K562 (cell line): ENCODE data around the gene NMNAT2. TPM values are rescaled to one million over a fixed set of nuclear protein-coding genes. Genes with fewer than 3 reads are reported as not detected.

Experiments used
- ATAC-seq: fragments of 200-7000 bp; cut with Tn5 transposase; 3 replicates; pipeline ENCODE4 v1.9.1; 2020; ENCODE audit warnings: moderate library complexity
- BruUV-seq: library from RNA; stranded (reverse); fragments of 400-500 nt; replicated peaks from 2 replicates; lab custom pipeline; 2021; lab: Mats Ljungman, UMichigan
- CTCF ChIA-PET: fragments of 300-600 bp; formaldehyde crosslinking; extraction: SDS; loops from one replicate; lab custom pipeline; 2021; ENCODE audit warnings: low intra/inter-chr PET ratio; lab: Yijun Ruan, JAX
- POLR2A ChIA-PET: fragments of 300-600, 350-650 bp; sonication (Branson Sonifier 250); formaldehyde crosslinking; extraction: SDS; loops from one replicate; lab custom pipeline; 2021; ENCODE audit warnings: antibody characterized with exemption, inconsistent platforms; lab: Yijun Ruan, JAX
- DNase-seq, 4 experiments: peaks; one replicate each; pipeline versions ENCODE4 v3.0.0 to v3.0.0-alpha.2; 2011 to 2018; ENCODE audit warnings: low spot score in 3 of 4, mixed read lengths in 3 of 4; ENCODE audit errors: extremely low read depth in 1 of 4
- FAIRE-seq: peaks from 2 replicates; lab custom pipeline; 2011; peaks lifted over from hg19 to GRCh38; lab: Jason Lieb, UNC
- H2AFZ ChIP-seq: 2 replicates; pipeline ENCODE4 v1.6.0; 2011; ENCODE audit warnings: low read depth, low read length, control low read depth, inconsistent platforms
- H3K27ac ChIP-seq: fragments of 200-600 bp; 3 replicates; pipeline ENCODE4 v1.8.0; 2011; ENCODE audit warnings: low read depth, mild to moderate bottlenecking, control low read depth, inconsistent platforms, low read length, moderate library complexity, mixed read lengths; ENCODE audit errors: extremely low read depth
- H3K27me3 ChIP-seq, 2 experiments: fragments of 300-600 bp in 1 of 2; 2 replicates in 1 of 2; 3 replicates in 1 of 2; pipeline versions ENCODE4 v1.6.0 to v1.8.0; 2011; ENCODE audit warnings: inconsistent platforms in 2 of 2, low read length in 2 of 2, mild to moderate bottlenecking in 1 of 2, mixed read lengths in 1 of 2, moderate library complexity in 1 of 2; ENCODE audit not compliant: control insufficient read depth in 2 of 2, insufficient read depth in 2 of 2
- H3K36me3 ChIP-seq: fragments of 300-600 bp; 3 replicates; pipeline ENCODE4 v1.8.0; 2011; ENCODE audit warnings: mild to moderate bottlenecking, low read length, inconsistent platforms; ENCODE audit not compliant: control insufficient read depth, insufficient read depth
- H3K4me1 ChIP-seq, 2 experiments: fragments of 200-600 bp in 1 of 2; replicated peaks in 1 of 2; 2 replicates in 1 of 2; 3 replicates in 1 of 2; pipeline versions ENCODE4 v1.5.1 to v1.8.0; 2011; ENCODE audit warnings: inconsistent platforms in 2 of 2, low read length in 2 of 2, mild to moderate bottlenecking in 1 of 2, mixed read lengths in 1 of 2, moderate library complexity in 1 of 2; ENCODE audit not compliant: control insufficient read depth in 2 of 2, insufficient read depth in 2 of 2
- H3K4me2 ChIP-seq: 2 replicates; pipeline ENCODE4 v1.6.1; 2011; ENCODE audit warnings: low read length, control low read depth, inconsistent platforms, mixed read lengths; ENCODE audit not compliant: insufficient read depth
- H3K4me3 ChIP-seq: fragments of 200-600 bp; sonication (generic), shearing (Covaris generic); 2 replicates; pipeline ENCODE4 v1.5.1; 2016; ENCODE audit warnings: control low read depth, inconsistent platforms
- H3K79me2 ChIP-seq: fragments of 200-600 bp; 3 replicates; pipeline ENCODE4 v1.8.0; 2011; ENCODE audit warnings: low read length, inconsistent platforms; ENCODE audit not compliant: control insufficient read depth, insufficient read depth
- H3K9ac ChIP-seq, 2 experiments: 2 replicates each; pipeline versions ENCODE4 v1.6.0 to v1.6.1; 2011; ENCODE audit warnings: low read depth in 2 of 2, low read length in 2 of 2, control low read depth in 1 of 2, inconsistent platforms in 1 of 2, mild to moderate bottlenecking in 1 of 2, mixed read lengths in 1 of 2; ENCODE audit not compliant: insufficient read depth in 1 of 2
- H3K9me1 ChIP-seq: one replicate; pipeline ENCODE4 v1.6.0; 2011; ENCODE audit warnings: inconsistent platforms, mild to moderate bottlenecking, low read length, moderate library complexity; ENCODE audit not compliant: control insufficient read depth, insufficient read depth
- H3K9me3 ChIP-seq: replicated peaks from 2 replicates; pipeline ENCODE4 v1.5.1; 2011; ENCODE audit warnings: low read depth, low read length, inconsistent platforms; ENCODE audit not compliant: control insufficient read depth, insufficient read depth
- H4K20me1 ChIP-seq: replicated peaks from 2 replicates; pipeline ENCODE4 v1.6.1; 2011; ENCODE audit warnings: low read length, inconsistent platforms, mixed read lengths; ENCODE audit not compliant: control insufficient read depth, insufficient read depth
- EP300 ChIP-seq: IDR thresholded peaks from 2 replicates; pipeline ENCODE4 v1.6.1; 2012; ENCODE audit warnings: low read length, improper control_type of control experiment
- HDGF ChIP-seq: fragments of 450-650 bp; IDR thresholded peaks from 2 replicates; pipeline ENCODE4 v1.6.1; 2016
- HNRNPUL1 ChIP-seq: fragments of 200-400 bp; formaldehyde crosslinking; IDR thresholded peaks from 2 replicates; pipeline ENCODE4 v1.6.1; 2017; ENCODE audit warnings: low read length
- NEUROD1 ChIP-seq: fragments of 150-350 bp; IDR thresholded peaks from 2 replicates; pipeline ENCODE4 v1.6.1; 2014; ENCODE audit warnings: borderline replicate concordance, low read length, low read depth; ENCODE audit not compliant: partially characterized antibody
- OTX1 ChIP-seq: fragments of 450-650 bp; formaldehyde crosslinking; IDR thresholded peaks from 2 replicates; pipeline ENCODE4 v1.4.0; 2022; ENCODE audit warnings: mild to moderate bottlenecking
- RAD21 ChIP-seq, 2 experiments: fragments of 250-450 bp in 1 of 2; fragments of 450-650 bp in 1 of 2; sonication (Bioruptor Pico) in 1 of 2; formaldehyde crosslinking in 1 of 2; IDR thresholded peaks in 1 of 2; conservative IDR thresholded peaks in 1 of 2; 2 replicates each; pipeline versions ENCODE4 v1.4.0 to v1.8.0; 2020 to 2022; ENCODE audit warnings: mild to moderate bottlenecking in 2 of 2, moderate library complexity in 1 of 2
- RBBP5 ChIP-seq: fragments of 200-600 bp; sonication (generic); IDR thresholded peaks from 2 replicates; pipeline ENCODE4 v1.6.1; 2012; ENCODE audit warnings: borderline replicate concordance, mild to moderate bottlenecking, low read length, control low read depth, inconsistent platforms; ENCODE audit not compliant: insufficient read depth, poor library complexity, severe bottlenecking
- RUNX1 ChIP-seq: sonication (generic); IDR thresholded peaks from 2 replicates; pipeline ENCODE4 v1.6.1; 2016; ENCODE audit warnings: antibody characterized with exemption, low read depth
- SAP30 ChIP-seq: fragments of 200-600 bp; sonication (generic); IDR thresholded peaks from 2 replicates; pipeline ENCODE4 v1.6.1; 2012; ENCODE audit warnings: borderline replicate concordance, low read depth, mild to moderate bottlenecking, moderate library complexity, low read length, control low read depth, inconsistent platforms; ENCODE audit not compliant: insufficient read depth, poor library complexity, severe bottlenecking
- ZBTB17 ChIP-seq: fragments of 450-650 bp; formaldehyde crosslinking; IDR thresholded peaks from 2 replicates; pipeline ENCODE4 v1.4.0; 2020; ENCODE audit warnings: mild to moderate bottlenecking
- ZNF507 ChIP-seq: conservative IDR thresholded peaks from 2 replicates; pipeline ENCODE4 v1.6.1; 2017; ENCODE audit warnings: missing genetic modification characterization, missing compliant biosample characterization
- ZNF696 ChIP-seq: fragments of 250-450 bp; sonication (Bioruptor Pico); conservative IDR thresholded peaks from 2 replicates; pipeline ENCODE4 v1.4.0; 2020; ENCODE audit warnings: mild to moderate bottlenecking, moderate library complexity
- ZNF699 ChIP-seq: fragments of 250-450 bp; sonication (Bioruptor Pico); IDR thresholded peaks from 2 replicates; pipeline ENCODE4 v1.8.0; 2021; ENCODE audit warnings: mild to moderate bottlenecking, moderate library complexity; ENCODE audit not compliant: insufficient replicate concordance
- WGBS: fragments of 100-300 bp; shearing (Covaris generic); methylation state at CpG from one replicate; pipeline ENCODE4 v1.1.6; 2016; ENCODE audit warnings: low coverage, mixed read lengths; ENCODE audit not compliant: insufficient coverage; ENCODE audit errors: missing lambda C conversion rate; 5-methylcytosine and 5-hydroxymethylcytosine counted together
- in situ Hi-C: fragments of 300-500 bp; cut with MboI; formaldehyde crosslinking; loops from 4 replicates; pipeline ENCODE4 v1.15.0; 2018; ENCODE audit warnings: inconsistent platforms, mixed read lengths
- intact Hi-C: fragments of 100-400 bp; cut with micrococcal nuclease; formaldehyde crosslinking; loops from 2 replicates; pipeline ENCODE4 v1.14.2; 2022
- polyA plus RNA-seq, 8 experiments: library from polyadenylated mRNA; depleted of rRNA in 4 of 8; stranded (reverse) in 5 of 8; unstranded in 3 of 8; fragments of >200 nt; fragmentation: Nextera tagmentation in 2 of 8; fragmentation: Illumina TruSeq in 1 of 8; extraction: Ambion mirVana in 2 of 8; extraction: Trizol in 1 of 8; gene quantifications; 2 replicates each; pipeline versions ENCODE4 v1.2.1 to v1.2.3, GENCODE V29; 2011 to 2014; ENCODE audit warnings: inconsistent platforms in 1 of 8, missing spikeins in 1 of 8
- total RNA-seq, 7 experiments: library from RNA; depleted of rRNA in 6 of 7; stranded (reverse); fragments of >200 nt in 6 of 7; fragmentation: Illumina TruSeq in 2 of 7; extraction: Trizol in 2 of 7; gene quantifications; 2 replicates each; pipeline versions ENCODE4 v1.2.1 to v1.2.3, GENCODE V29; 2011 to 2021; ENCODE audit warnings: low replicate concordance in 1 of 7
- TF ChIP-seq, protein P1 (sequence below): sonication (generic); formaldehyde crosslinking; IDR thresholded peaks from 2 replicates; pipeline ENCODE4 v1.5.0; 2020; ENCODE audit warnings: missing genetic modification reagents
- TF ChIP-seq, protein P2 (sequence below): sonication (generic); formaldehyde crosslinking; IDR thresholded peaks from 2 replicates; pipeline ENCODE4 v1.8.0; 2022; ENCODE audit warnings: mild to moderate bottlenecking, missing genetic modification reagents
- TF ChIP-seq, protein P3 (sequence below), 2 experiments: fragments of 150-350 bp in 1 of 2; IDR thresholded peaks; 2 replicates each; pipeline ENCODE4 v1.6.1; 2012 to 2016; ENCODE audit warnings: low read depth in 2 of 2, low read length in 2 of 2, mild to moderate bottlenecking in 1 of 2, moderate library complexity in 1 of 2

The NMNAT2 gene
- total and polyA plus RNA-seq, 9 of the 15 experiments (the other 6 are each of a cell fraction or from before 2014, with no cell fraction given): not detected

DNA sequence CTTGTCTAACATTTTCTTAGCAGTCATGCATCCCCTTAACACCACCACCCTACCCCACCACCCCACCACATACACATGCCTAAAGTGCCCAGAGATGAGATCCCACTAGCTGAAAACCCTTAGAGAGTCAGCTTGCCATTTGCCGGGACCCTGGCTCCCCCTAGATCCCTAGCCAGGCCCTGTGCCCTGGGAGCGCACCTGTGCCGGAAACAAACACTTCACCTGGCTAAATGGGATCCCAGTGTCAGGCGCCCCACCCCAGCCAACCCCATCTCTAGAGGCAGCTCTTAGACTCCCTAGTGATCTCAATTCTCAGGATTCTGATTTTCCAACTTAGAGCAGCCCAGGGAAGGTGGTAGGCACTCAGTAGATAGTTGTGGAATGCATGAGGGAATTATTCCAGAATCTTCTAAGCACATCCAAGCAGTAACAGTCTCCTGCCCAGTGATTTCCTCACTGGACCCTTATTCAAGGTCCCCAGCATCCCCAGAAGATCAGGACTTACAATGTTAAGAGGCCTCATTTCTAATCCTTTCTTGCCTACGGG lies 126.9 kb downstream of the NMNAT2 start (continued):
- TF ChIP-seq ZNF699 (CRISPR knock-in tag) (no peak), NEUROD1 (no peak), EP300 (no peak), RAD21 (CRISPR knock-in tag; conservative IDR thresholded peaks at IDR 0.05 in 1 of 2, IDR thresholded peaks at IDR 0.05 in 1 of 2) (no peak), ZNF696 (CRISPR knock-in tag) (no peak)
- TF ChIP-seq, all 486 proteins: peak for 0

DNA sequence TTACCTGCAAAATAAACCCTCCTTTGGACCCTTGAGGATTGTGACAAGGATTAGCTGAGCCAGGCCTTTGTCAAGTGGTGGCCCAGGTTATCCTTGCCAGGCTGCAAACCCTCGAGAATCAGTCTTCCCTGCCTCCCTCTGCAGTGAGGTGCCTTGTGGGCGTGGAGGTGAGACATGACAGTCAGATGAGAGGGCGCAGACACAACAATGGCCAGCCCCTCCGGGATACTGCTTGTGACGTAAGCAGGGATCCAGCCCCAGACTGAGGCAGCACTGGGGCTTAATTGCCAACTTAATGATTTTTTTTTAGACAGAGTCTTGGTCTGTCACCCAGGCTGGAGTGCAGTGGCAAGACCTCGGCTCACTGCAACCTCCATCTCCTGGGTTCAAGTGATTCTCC lies 127.6 kb downstream of the NMNAT2 start:
- ChIA-PET POLR2A (interaction anchor here (0.7 kb wide), 1 partner anchor 1137 kb away, joined by 4 read pairs; no protein-coding TSS in a partner anchor), CTCF (no interaction called here)
- no peak overlapping the region for H2AFZ ChIP-seq
- intact Hi-C loops (no loop called here), in situ Hi-C loops (no loop called here)
- H3K9me3 ChIP-seq: no peaks in the 10 kb centered on the region
- DNase-seq: no peak
- no TSS peak for BruUV-seq
- ATAC-seq: no peak
- H3K79me2 ChIP-seq: no peaks in the 10 kb centered on the region
- no peak overlapping the region for H3K27ac ChIP-seq
- no peak for FAIRE-seq
- no peaks in the 10 kb centered on the region; the same call in 1 of the 2 replicates for H4K20me1 ChIP-seq
- no peak overlapping the region for H3K9ac ChIP-seq
- H3K27me3 ChIP-seq: peaks cover 22 to 49% of the 10 kb centered on the region in 2 experiments
- WGBS: 0% methylated on average over 6 of the region's 6 CpGs
- no peaks in the 10 kb centered on the region for H3K9me1 ChIP-seq
- no peaks in the 10 kb centered on the region for H3K36me3 ChIP-seq
- H3K4me1 ChIP-seq: no peaks in the 10 kb centered on the region
- H3K4me2 ChIP-seq: no peak overlapping the region
- H3K4me3 ChIP-seq: no peak overlapping the region
- TF ChIP-seq HNRNPUL1 (no peak), ZBTB17 (CRISPR knock-in tag) (no peak), OTX1 (CRISPR knock-in tag) (no peak), SAP30 (no peak), HDGF (no peak), RUNX1 (no peak), RBBP5 (no peak), ZNF507 (no peak)
- TF ChIP-seq, protein P1, sequence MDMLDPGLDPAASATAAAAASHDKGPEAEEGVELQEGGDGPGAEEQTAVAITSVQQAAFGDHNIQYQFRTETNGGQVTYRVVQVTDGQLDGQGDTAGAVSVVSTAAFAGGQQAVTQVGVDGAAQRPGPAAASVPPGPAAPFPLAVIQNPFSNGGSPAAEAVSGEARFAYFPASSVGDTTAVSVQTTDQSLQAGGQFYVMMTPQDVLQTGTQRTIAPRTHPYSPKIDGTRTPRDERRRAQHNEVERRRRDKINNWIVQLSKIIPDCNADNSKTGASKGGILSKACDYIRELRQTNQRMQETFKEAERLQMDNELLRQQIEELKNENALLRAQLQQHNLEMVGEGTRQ (CRISPR knock-in tag): no peak
- TF ChIP-seq, protein P2, sequence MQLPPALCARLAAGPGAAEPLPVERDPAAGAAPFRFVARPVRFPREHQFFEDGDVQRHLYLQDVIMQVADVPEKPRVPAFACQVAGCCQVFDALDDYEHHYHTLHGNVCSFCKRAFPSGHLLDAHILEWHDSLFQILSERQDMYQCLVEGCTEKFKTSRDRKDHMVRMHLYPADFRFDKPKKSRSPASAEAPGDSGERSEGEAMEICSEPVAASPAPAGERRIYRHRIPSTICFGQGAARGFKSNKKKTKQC (CRISPR knock-in tag): no peak
- TF ChIP-seq, protein P3, sequence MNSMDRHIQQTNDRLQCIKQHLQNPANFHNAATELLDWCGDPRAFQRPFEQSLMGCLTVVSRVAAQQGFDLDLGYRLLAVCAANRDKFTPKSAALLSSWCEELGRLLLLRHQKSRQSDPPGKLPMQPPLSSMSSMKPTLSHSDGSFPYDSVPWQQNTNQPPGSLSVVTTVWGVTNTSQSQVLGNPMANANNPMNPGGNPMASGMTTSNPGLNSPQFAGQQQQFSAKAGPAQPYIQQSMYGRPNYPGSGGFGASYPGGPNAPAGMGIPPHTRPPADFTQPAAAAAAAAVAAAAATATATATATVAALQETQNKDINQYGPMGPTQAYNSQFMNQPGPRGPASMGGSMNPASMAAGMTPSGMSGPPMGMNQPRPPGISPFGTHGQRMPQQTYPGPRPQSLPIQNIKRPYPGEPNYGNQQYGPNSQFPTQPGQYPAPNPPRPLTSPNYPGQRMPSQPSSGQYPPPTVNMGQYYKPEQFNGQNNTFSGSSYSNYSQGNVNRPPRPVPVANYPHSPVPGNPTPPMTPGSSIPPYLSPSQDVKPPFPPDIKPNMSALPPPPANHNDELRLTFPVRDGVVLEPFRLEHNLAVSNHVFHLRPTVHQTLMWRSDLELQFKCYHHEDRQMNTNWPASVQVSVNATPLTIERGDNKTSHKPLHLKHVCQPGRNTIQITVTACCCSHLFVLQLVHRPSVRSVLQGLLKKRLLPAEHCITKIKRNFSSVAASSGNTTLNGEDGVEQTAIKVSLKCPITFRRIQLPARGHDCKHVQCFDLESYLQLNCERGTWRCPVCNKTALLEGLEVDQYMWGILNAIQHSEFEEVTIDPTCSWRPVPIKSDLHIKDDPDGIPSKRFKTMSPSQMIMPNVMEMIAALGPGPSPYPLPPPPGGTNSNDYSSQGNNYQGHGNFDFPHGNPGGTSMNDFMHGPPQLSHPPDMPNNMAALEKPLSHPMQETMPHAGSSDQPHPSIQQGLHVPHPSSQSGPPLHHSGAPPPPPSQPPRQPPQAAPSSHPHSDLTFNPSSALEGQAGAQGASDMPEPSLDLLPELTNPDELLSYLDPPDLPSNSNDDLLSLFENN (IDR thresholded peaks at IDR 0.05; ENCODE audit: low read depth in 2 of 2, low read length in 2 of 2): no peak
